H7 (cell line): ENCODE results near the gene CACNB1. TPM values are rescaled to one million over a fixed set of nuclear protein-coding genes. Genes with fewer than 3 reads are reported as not detected.
"Not testable (repeated sequence)": the region's sequence is repeated elsewhere in the genome, so short reads cannot be mapped to it uniquely, and the experiment has no call there.

Experiments used
- DNase-seq: peaks from one replicate; pipeline ENCODE4 v3.0.0; 2012
- H3K27me3 ChIP-seq: 2 replicates; pipeline ENCODE4 v1.6.0; 2011; ENCODE audit warnings: mild to moderate bottlenecking, low read length; ENCODE audit not compliant: control insufficient read depth, insufficient read depth
- H3K36me3 ChIP-seq: replicated peaks from 2 replicates; pipeline ENCODE4 v1.5.1; 2011; ENCODE audit warnings: low read length; ENCODE audit not compliant: control insufficient read depth, insufficient read depth
- H3K4me3 ChIP-seq: 2 replicates; pipeline ENCODE4 v1.5.1; 2011; ENCODE audit warnings: low read depth, mild to moderate bottlenecking, control low read depth, low read length, moderate library complexity; ENCODE audit not compliant: insufficient read depth
- total RNA-seq: library from RNA; depleted of rRNA; stranded (reverse); fragments of >200 nt; shearing (Covaris generic); gene quantifications from 2 replicates; pipeline ENCODE4 v1.2.3, GENCODE V29; 2014

CACNB1 gene
- total RNA-seq, 1 experiment from 2014 or later, result 3.8 TPM

GRCh38 chr17:39183720-39184119 is 13.7 kb downstream of the CACNB1 start:
- H3K4me3 ChIP-seq, result no peak overlapping the region
- no peaks in the 10 kb centered on the region for H3K27me3 ChIP-seq
- H3K36me3 ChIP-seq, result peaks cover 20% of the 10 kb centered on the region
- no peak for DNase-seq

- Histone ChIP-seq H3K4me3 (no peak overlapping the region), H3K27me3 (no peaks in the 10 kb centered on the region), H3K36me3 (peaks cover 20% of the 10 kb centered on the region)
- DNase-seq, result no peak
Observed at GRCh38 chr17:39183045-39183444, 14.4 kb downstream of the CACNB1 start.

DNA sequence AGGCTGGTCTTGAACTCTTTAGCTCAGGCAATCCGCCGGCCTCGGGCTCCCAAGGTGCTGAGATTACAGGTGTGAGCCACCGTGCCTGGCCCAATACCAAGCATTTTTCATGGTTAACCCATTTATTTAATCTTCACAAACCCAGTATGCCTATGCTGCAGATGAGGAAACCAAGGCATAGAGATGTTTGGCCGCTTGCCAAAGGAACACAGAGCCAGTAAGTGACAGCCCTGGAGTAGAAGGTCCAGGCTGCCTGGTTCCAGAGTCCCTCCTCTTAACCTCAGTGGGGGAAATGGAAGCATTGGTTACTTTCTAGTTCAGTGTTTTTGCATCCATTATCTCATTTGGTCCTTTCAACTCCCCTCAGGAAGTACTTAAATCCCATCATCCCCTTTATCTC is 16.2 kb downstream of the CACNB1 start:
- no peak for DNase-seq
- Histone ChIP-seq H3K4me3 (no peak overlapping the region), H3K27me3 (no peaks in the 10 kb centered on the region), H3K36me3 (peaks cover 13% of the 10 kb centered on the region)

DNA sequence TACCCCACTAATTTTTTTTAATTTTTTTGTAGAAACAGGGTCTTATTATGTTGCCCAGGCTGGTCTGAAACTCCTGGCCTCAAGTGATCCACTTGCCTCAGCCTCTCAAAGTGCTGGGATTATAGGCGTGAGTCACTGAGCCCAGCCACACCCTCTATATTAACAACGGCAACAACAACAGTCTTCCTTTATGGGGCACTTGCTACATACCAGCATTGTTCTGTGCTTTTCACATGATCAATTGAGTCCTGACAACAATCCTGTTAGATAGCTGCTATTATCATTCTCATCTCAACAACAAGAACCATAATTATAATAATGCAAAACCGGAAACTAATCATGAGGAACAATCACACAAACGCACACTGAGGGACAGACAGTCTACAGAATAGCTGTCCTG is 18.9 kb downstream of the CACNB1 start:
- no peak for DNase-seq
- Histone ChIP-seq H3K36me3 (peaks cover 4% of the 10 kb centered on the region), H3K27me3 (no peaks in the 10 kb centered on the region), H3K4me3 (no peak overlapping the region)

DNA sequence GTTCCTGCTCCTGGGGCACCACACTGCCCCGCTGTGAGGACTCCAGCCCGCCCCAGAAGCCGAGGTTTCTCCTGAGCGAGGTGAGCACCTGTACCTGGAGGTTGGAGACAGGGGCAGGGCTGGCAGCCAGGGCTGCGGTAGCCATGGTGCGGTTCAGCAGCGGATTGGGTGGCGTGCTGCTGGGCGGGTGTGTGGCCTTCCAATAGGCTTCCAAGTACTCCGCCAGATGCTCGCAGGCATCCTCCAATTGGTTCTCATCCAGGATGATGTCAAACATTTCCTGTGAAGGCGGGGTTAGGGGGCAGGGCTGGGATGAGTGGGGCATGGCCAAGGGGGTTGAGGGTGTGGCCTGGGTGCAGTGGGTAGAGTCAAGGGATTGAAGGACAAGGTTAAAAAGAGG is 20.2 kb downstream of the CACNB1 start:
- H3K4me3 ChIP-seq, result no peak overlapping the region
- DNase-seq, result peak; percentile 97
- H3K27me3 ChIP-seq, result no peaks in the 10 kb centered on the region

DNA sequence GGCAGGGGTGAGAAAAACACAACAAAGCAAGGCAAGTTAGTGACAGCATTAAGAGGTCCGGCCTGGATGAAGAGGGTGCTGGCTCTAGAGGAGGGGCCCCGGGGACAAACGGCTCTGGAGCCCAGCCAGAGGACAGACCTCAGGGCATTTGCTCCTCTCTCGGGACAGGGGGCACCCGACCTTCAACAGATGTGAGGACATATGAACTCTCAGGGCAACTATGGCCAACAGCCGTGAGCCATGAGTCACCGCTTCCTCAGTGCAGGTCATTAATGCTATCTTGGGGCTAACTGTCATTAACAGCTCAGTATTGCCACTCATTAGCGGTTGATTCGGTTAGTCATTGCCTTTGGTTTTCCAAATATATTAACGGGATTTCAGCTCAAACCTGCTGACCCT is 21.8 kb downstream of the CACNB1 start:
- no peaks in the 10 kb centered on the region for H3K27me3 ChIP-seq
- H3K4me3 ChIP-seq, result no peak overlapping the region
- no peaks in the 10 kb centered on the region; the same call in 1 of the 2 replicates for H3K36me3 ChIP-seq
- DNase-seq, result no peak

More for the DNA sequence above, 20.2 kb downstream of the CACNB1 start:
- H3K36me3 ChIP-seq, result no peaks in the 10 kb centered on the region; the same call in 1 of the 2 replicates

DNA sequence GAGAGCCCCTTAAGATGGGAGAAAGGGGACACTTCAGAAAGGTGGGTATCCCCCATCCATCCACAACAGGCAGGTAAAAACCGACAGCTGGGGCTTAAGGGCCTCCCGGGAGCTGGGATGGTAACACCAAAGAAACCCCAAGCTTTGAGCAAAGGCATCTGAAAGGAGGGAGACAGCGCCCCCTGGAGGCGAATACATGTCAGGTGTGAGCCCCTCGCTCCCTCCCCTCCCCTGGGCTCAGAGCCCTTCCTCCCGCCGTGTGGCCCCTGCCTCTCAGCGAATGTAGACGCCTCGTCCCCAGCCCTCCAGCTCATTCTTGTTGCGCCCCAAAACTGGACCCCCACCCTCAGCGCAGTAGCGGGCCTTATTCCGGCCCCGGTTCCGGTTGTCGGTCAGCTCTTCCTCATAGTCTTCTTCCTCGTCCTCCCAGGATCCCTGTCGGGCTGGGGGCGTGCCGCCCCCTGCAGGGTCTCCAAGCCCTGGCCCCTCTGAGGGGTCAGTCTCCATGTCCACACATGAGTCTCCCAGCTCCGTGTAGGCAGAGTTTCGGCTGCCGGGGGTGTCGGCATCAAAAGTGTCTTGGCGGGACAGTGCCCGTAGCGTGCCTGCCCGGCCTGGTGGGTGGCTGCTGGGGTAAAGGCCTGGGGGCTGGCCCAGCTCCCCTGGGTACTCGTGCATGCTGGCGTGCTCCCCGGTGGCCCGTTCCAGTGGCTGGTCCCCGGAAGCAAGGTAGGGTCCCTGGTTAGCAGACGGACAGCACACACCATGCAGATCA is 22.4 kb downstream of the CACNB1 start:
- peak; percentile 98 for DNase-seq
- H3K36me3 ChIP-seq, result no peaks in the 10 kb centered on the region; the same call in 1 of the 2 replicates
- no peaks in the 10 kb centered on the region for H3K27me3 ChIP-seq
- peak overlapping the region; percentile 24; the same call in 1 of the 2 replicates for H3K4me3 ChIP-seq

DNA sequence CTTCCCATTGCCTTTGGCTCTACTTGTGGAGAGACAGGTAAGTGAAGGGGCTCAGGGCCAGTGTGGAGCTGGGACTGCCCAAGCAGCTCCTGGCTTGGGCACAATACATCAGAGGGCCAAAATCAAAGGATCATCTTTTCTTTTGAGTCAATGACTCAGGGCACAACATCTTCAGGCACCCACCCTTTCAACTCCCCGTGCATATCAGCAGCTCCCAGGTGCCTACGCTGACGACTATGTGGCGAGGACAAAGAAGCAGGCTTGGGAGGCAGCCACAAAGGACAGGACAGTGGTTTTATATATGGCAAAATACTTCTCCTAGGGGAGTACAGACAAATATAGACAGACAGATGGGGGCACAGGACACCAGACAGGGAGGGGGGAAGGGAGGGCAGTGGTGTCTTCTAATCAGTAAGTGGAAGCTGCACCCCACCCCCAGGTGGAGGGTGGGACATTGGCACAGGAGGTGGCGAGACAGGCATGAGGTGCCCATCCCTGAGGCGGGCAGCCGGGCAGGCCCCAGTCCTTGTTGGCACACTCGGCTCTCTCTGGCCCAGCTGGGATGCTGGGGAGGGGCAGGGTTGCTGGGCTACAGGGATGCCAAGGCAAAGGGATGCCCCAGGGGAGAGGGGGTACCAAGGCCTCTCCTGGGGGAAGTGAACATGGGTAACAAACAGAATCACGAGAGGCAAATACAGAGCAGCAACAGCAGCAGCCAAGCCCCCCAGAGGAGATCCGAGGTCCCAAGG is 23.8 kb downstream of the CACNB1 start:
- no peaks in the 10 kb centered on the region; the same call in 1 of the 2 replicates for H3K36me3 ChIP-seq
- DNase-seq, result no peak
- H3K27me3 ChIP-seq, result no peaks in the 10 kb centered on the region; the same call in 1 of the 2 replicates
- H3K4me3 ChIP-seq, result no peak overlapping the region

- no peaks in the 10 kb centered on the region; the same call in 1 of the 2 replicates for H3K36me3 ChIP-seq
- H3K27me3 ChIP-seq, result no peaks in the 10 kb centered on the region; the same call in 1 of the 2 replicates
- DNase-seq, result no peak
- no peak overlapping the region for H3K4me3 ChIP-seq
Observed at GRCh38 chr17:39173080-39173479, 24.4 kb downstream of the CACNB1 start.

GRCh38 chr17:39171933-39172332 is 25.5 kb downstream of the CACNB1 start:
- H3K27me3 ChIP-seq, result peaks cover 2% of the 10 kb centered on the region
- H3K4me3 ChIP-seq, result no peak overlapping the region
- H3K36me3 ChIP-seq, result no peaks in the 10 kb centered on the region
- DNase-seq, result no peak

- DNase-seq, result no peak
- Histone ChIP-seq H3K27me3 (peaks cover 15% of the 10 kb centered on the region), H3K4me3 (no peak overlapping the region), H3K36me3 (no peaks in the 10 kb centered on the region)
Observed at GRCh38 chr17:39170558-39170957, 26.9 kb downstream of the CACNB1 start.

DNA sequence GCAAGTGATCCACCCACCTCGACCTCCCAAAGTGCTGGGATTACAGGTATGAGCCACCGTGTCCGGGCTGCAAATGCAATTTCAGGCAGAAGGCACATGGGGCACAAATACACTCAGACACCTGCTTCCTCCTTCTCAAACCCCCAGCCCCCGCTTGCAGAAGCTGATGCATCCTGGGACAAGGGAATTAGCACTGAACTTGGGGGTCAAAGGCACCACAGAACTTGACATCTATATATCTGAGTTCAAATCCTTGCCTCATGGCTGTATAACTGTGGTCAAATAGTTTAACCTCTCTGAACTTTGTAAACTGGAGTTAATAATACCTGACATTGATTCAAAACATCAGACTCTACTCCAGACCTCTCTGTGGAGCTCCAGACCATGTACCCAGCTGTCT is 27.4 kb downstream of the CACNB1 start:
- Histone ChIP-seq H3K36me3 (no peaks in the 10 kb centered on the region), H3K27me3 (peaks cover 20% of the 10 kb centered on the region), H3K4me3 (no peak overlapping the region)
- DNase-seq, result no peak

DNA sequence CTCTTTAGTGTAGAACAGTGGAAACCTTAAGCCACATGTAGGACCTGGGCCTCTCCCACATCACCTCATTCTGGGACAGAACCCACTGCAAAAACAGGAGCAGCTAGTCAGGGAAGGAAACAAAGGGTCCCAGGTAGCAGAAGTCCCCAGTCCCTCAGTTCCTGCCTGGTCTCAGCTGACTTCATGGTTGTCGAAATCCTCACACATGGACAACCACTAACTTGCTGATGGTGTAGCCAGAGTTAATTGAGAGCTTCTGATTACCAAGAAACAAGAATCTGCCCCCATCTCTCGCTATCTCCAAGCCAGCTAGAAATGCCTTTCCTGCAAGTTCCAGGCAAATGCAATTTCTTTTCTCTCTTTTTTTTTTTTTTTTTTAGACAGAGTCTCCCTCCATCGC is 28.0 kb downstream of the CACNB1 start:
- Histone ChIP-seq H3K27me3 (peaks cover 23% of the 10 kb centered on the region), H3K4me3 (no peak overlapping the region), H3K36me3 (no peaks in the 10 kb centered on the region)
- no peak for DNase-seq

- no peak for DNase-seq
Observed at GRCh38 chr17:39169101-39169500, 28.4 kb downstream of the CACNB1 start.

GRCh38 chr17:39168503-39168902 is 29.0 kb downstream of the CACNB1 start:
- H3K4me3 ChIP-seq, DNase-seq, H3K36me3 ChIP-seq: not testable (repeated sequence)
- peaks cover 25% of the 10 kb centered on the region for H3K27me3 ChIP-seq

More at GRCh38 chr17:39169101-39169500, 28.4 kb downstream of the CACNB1 start:
- H3K36me3 ChIP-seq, result no peaks in the 10 kb centered on the region
- H3K27me3 ChIP-seq, result peaks cover 25% of the 10 kb centered on the region
- H3K4me3 ChIP-seq, result no peak overlapping the region
